Fibroblast of lung (primary cell): ENCODE results near the gene PRRC2B.

ENCODE experiments used
- EZH2 ChIP-seq: IDR thresholded peaks from 2 replicates; pipeline ENCODE4 v1.5.1; 2012; ENCODE audit warnings: low read length, control low read depth, mild to moderate bottlenecking; ENCODE audit errors: missing control alignments
- TF ChIP-seq, protein P1 (sequence below), 2 donors: IDR thresholded peaks in 1 of 2; conservative IDR thresholded peaks in 1 of 2; 1 replicate in 1 of 2; 2 replicates in 1 of 2; pipeline ENCODE4 v1.5.1; 2011 to 2012; ENCODE audit warnings: low read length in 2 of 2, control low read depth in 1 of 2, inconsistent platforms in 1 of 2, low read depth in 1 of 2, mild to moderate bottlenecking in 1 of 2

DNA sequence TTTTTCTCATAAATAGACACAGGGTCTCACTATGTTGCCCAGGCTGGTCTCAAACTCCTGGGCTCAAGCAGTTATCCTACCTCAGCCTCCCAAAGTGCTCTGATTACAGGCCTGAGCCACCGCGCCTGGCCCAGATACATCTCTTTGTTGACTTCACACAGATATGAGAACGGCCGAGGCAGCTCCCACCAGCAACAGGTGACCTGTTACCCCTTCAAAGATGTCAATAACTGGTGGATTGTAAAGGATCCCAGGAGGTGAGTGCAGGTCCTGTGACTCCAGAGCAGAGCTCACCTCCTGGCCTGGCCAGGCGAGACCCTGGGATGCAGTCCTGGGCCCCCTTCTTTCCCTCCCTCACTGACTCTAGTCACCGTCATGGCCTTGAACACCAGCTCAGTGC, 118.0 kb downstream of the PRRC2B start:
- TF ChIP-seq, protein P1, sequence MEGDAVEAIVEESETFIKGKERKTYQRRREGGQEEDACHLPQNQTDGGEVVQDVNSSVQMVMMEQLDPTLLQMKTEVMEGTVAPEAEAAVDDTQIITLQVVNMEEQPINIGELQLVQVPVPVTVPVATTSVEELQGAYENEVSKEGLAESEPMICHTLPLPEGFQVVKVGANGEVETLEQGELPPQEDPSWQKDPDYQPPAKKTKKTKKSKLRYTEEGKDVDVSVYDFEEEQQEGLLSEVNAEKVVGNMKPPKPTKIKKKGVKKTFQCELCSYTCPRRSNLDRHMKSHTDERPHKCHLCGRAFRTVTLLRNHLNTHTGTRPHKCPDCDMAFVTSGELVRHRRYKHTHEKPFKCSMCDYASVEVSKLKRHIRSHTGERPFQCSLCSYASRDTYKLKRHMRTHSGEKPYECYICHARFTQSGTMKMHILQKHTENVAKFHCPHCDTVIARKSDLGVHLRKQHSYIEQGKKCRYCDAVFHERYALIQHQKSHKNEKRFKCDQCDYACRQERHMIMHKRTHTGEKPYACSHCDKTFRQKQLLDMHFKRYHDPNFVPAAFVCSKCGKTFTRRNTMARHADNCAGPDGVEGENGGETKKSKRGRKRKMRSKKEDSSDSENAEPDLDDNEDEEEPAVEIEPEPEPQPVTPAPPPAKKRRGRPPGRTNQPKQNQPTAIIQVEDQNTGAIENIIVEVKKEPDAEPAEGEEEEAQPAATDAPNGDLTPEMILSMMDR (conservative IDR thresholded peaks at IDR 0.05 in 1 of 2, IDR thresholded peaks at IDR 0.05 in 1 of 2; ENCODE audit: low read depth in 1 of 2, low read length in 2 of 2), result no peak
- no peak for TF ChIP-seq EZH2
